HepG2 (cell line): ENCODE data around the gene MASP2. TPM values are rescaled to one million over a fixed set of nuclear protein-coding genes. Genes with fewer than 3 reads are reported as not detected.

Experiments used
- HINFP ChIP-seq: sonication (generic); formaldehyde crosslinking; IDR thresholded peaks from 2 replicates; pipeline ENCODE4 v1.4.0; 2020; ENCODE audit warnings: low read depth, mild to moderate bottlenecking, missing genetic modification reagents
- NR3C1 ChIP-seq: sonication (generic); formaldehyde crosslinking; IDR thresholded peaks from 2 replicates; pipeline ENCODE4 v1.4.0; 2020; ENCODE audit warnings: missing genetic modification reagents
- NRL ChIP-seq: sonication (generic); formaldehyde crosslinking; IDR thresholded peaks from 2 replicates; pipeline ENCODE4 v1.5.0; 2020; ENCODE audit warnings: missing genetic modification reagents, mild to moderate bottlenecking, moderate library complexity, borderline replicate concordance
- TFAP4 ChIP-seq: sonication (generic); IDR thresholded peaks from 2 replicates; pipeline ENCODE4 v1.6.1; 2016; ENCODE audit warnings: low read depth, borderline replicate concordance
- THAP11 ChIP-seq: IDR thresholded peaks from 2 replicates; pipeline ENCODE4 v1.6.1; 2016; ENCODE audit warnings: missing biosample characterization, missing genetic modification reagents
- THAP9 ChIP-seq: sonication (generic); formaldehyde crosslinking; IDR thresholded peaks from 2 replicates; pipeline ENCODE4; 2020; ENCODE audit warnings: missing genetic modification reagents, mild to moderate bottlenecking, borderline replicate concordance
- ZNF318 ChIP-seq: sonication (generic); formaldehyde crosslinking; IDR thresholded peaks from 2 replicates; pipeline ENCODE4 v1.4.0; 2020; ENCODE audit warnings: mild to moderate bottlenecking, missing genetic modification reagents
- ZNF44 ChIP-seq: sonication (generic); formaldehyde crosslinking; IDR thresholded peaks from 2 replicates; pipeline ENCODE4 v1.5.1; 2020; ENCODE audit warnings: mild to moderate bottlenecking, missing genetic modification reagents
- ZNF468 ChIP-seq: sonication (generic); formaldehyde crosslinking; IDR thresholded peaks from 2 replicates; pipeline ENCODE4 v1.8.0; 2022; ENCODE audit warnings: mild to moderate bottlenecking, moderate library complexity, missing genetic modification reagents
- ZNF550 ChIP-seq: sonication (generic); formaldehyde crosslinking; IDR thresholded peaks from 2 replicates; pipeline ENCODE4 v1.4.0; 2020; ENCODE audit warnings: mild to moderate bottlenecking, missing genetic modification reagents, borderline replicate concordance
- ZNF597 ChIP-seq: sonication (generic); formaldehyde crosslinking; IDR thresholded peaks from 2 replicates; pipeline ENCODE4 v1.5.0; 2020; ENCODE audit warnings: missing genetic modification reagents
- ZSCAN29 ChIP-seq: sonication (generic); formaldehyde crosslinking; conservative IDR thresholded peaks from 2 replicates; pipeline ENCODE4 v1.4.0; 2020; ENCODE audit warnings: mild to moderate bottlenecking, missing genetic modification reagents
- polyA plus RNA-seq, 8 experiments: library from polyadenylated mRNA; depleted of rRNA in 3 of 8; stranded (reverse) in 7 of 8; unstranded in 1 of 8; fragments of >200 nt; fragmentation: Illumina TruSeq in 4 of 8; extraction: Trizol in 4 of 8; gene quantifications; 2 replicates each; pipeline versions ENCODE4 v1.2.1 to v1.2.3, GENCODE V29; 2011 to 2016; ENCODE audit warnings: low read depth in 4 of 8, missing spikeins in 1 of 8, mixed read lengths in 1 of 8; ENCODE audit not compliant: insufficient read depth in 1 of 8
- total RNA-seq, 5 experiments: library from RNA; depleted of rRNA; stranded (reverse); fragments of >200 nt; fragmentation: Illumina TruSeq; extraction: Trizol; gene quantifications; 2 replicates each; pipeline ENCODE4 v1.2.3, GENCODE V29; 2016; ENCODE audit warnings: low read depth in 1 of 5

MASP2 gene
- total and polyA plus RNA-seq, 2 of the 13 experiments (the other 11 are each of a cell fraction or from before 2014, with no cell fraction given): 7.1 to 11.8 TPM

GRCh38 chr1:11012260-11013159 is 34.5 kb downstream of the MASP2 start, which contains the start of gene TARDBP (continued):
- peak; percentile 93 for TF ChIP-seq THAP9 (CRISPR knock-in tag)
- no peak for TF ChIP-seq TFAP4
- no peak for TF ChIP-seq ZNF550 (CRISPR knock-in tag)
- 0 out of 2 replicates have a peak, but pooled peaks have one; percentile 79 for TF ChIP-seq ZNF44 (CRISPR knock-in tag)
- peak; percentile 87 for TF ChIP-seq THAP11
- TF ChIP-seq ZSCAN29 (CRISPR knock-in tag): no peak
- TF ChIP-seq NRL: peak; percentile 93
- TF ChIP-seq ZNF597 (CRISPR knock-in tag): no peak
- peak; percentile 64; the same call in 1 of the 2 replicates for TF ChIP-seq ZNF468
- no peak for TF ChIP-seq ZNF318 (CRISPR knock-in tag)
- peak; percentile 35; the same call in 1 of the 2 replicates for TF ChIP-seq HINFP
- TF ChIP-seq NR3C1 (CRISPR knock-in tag): no peak
